Progenitor cell of endocrine pancreas (in vitro differentiated cells): ENCODE results near the gene GPR150. TPM values are rescaled to one million over a fixed set of nuclear protein-coding genes. Genes with fewer than 3 reads are reported as not detected.

Experiments used
- DNase-seq: peaks from one replicate; pipeline ENCODE4 v3.0.0; 2021; ENCODE audit warnings: low spot score; ENCODE audit not compliant: unreplicated experiment
- H3K27ac Mint-ChIP-seq: 2 replicates; pipeline ENCODE4 v1.8.0; 2021; ENCODE audit warnings: mild to moderate bottlenecking, moderate library complexity, mixed read lengths
- H3K27me3 Mint-ChIP-seq: 2 replicates; pipeline ENCODE4 v1.8.0; 2021; ENCODE audit warnings: mixed read lengths
- H3K36me3 Mint-ChIP-seq: 2 replicates; pipeline ENCODE4 v1.8.0; 2022; ENCODE audit warnings: mixed read lengths; ENCODE audit not compliant: insufficient read depth
- H3K4me1 Mint-ChIP-seq: 2 replicates; pipeline ENCODE4 v1.8.0; 2021; ENCODE audit warnings: low read depth, mixed read lengths
- H3K4me3 Mint-ChIP-seq: 2 replicates; pipeline ENCODE4 v1.8.0; 2021; ENCODE audit warnings: low read depth, mild to moderate bottlenecking, moderate library complexity, mixed read lengths
- H3K9me3 Mint-ChIP-seq: 2 replicates; pipeline ENCODE4 v1.8.0; 2021; ENCODE audit warnings: low read depth, mixed read lengths
- CTCF ChIP-seq: fragments of 200-600 bp; sonication (generic); IDR thresholded peaks from one replicate; pipeline ENCODE4 v1.5.0; 2021; ENCODE audit warnings: antibody characterized with exemption, mild to moderate bottlenecking; ENCODE audit not compliant: unreplicated experiment
- total RNA-seq: library from RNA; stranded (reverse); gene quantifications from 2 replicates; pipeline ENCODE4 v1.2.1, GENCODE V29; 2021

Gene GPR150
- total RNA-seq, 1 donor from 2014 or later: not detected

DNA sequence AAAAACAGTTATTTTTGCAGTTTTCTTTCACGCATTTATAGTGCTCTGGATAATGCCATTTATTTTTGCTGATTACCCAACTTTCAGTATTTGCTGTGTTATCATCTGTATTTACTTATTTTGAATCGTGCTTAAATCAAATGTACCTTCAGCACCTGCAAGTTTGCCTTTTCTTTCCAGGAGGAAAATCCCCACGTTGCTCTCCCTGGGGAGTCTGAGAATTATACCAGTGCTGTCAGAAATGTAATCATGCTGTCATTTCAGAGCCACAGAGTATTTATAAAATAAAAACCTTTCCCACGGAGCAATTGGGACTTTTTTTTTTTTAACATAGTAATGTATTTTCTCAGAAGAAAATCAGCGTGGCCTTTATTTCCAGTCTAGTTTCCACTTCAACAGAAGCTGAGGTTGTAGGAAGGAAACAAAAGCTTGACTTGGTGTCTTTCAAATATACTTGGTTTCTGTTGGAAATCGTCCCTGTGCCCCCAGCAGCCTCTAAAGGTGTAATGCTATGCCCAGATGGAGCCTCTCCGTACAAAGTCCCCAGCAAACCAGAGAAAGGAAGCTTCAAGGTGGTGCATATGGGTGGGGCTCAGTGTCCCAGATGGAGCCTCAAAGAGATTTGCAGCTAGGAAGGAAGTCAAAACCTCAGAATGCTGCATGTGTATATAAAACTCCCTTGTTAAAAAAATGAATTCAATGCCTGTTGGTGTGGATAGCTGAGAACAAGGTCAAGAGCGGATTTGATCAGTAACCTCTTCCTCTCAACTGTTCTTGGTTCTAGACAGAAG is 2.1 kb downstream of the GPR150 start:
- no peak for DNase-seq
- Mint-ChIP-seq H3K36me3 (no peaks in the 10 kb centered on the region), H3K4me3 (peak overlapping the region; percentile 68), H3K9me3 (no peaks in the 10 kb centered on the region), H3K27me3 (peaks cover 66% of the 10 kb centered on the region), H3K4me1 (peaks cover 6% of the 10 kb centered on the region), H3K27ac (no peak overlapping the region)
- no peak for TF ChIP-seq CTCF

DNA sequence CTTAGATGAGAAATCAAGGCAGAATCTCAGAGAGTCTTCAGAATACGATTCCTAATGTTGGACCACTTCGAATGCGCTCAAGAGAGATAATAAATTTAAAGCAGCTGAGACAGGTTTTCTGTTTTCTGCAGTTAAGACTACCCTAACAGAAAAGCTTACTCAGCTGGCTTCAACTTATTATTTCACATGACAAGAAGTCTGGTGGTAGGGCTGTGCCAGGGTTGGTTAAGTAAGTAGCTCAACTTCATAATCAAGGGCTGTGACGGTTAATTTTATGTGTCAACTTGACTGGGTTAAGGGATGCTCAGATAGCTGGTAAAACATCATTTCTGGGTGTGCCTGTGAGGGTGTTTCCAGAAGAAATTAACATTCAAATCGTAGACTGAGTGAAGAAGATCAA is 3.8 kb downstream of the GPR150 start:
- Mint-ChIP-seq H3K4me1 (peaks cover 6% of the 10 kb centered on the region), H3K27me3 (peaks cover 55% of the 10 kb centered on the region), H3K36me3 (no peaks in the 10 kb centered on the region), H3K9me3 (no peaks in the 10 kb centered on the region), H3K4me3 (no peak overlapping the region), H3K27ac (no peak overlapping the region)
- TF ChIP-seq CTCF: no peak
- DNase-seq: no peak

DNA sequence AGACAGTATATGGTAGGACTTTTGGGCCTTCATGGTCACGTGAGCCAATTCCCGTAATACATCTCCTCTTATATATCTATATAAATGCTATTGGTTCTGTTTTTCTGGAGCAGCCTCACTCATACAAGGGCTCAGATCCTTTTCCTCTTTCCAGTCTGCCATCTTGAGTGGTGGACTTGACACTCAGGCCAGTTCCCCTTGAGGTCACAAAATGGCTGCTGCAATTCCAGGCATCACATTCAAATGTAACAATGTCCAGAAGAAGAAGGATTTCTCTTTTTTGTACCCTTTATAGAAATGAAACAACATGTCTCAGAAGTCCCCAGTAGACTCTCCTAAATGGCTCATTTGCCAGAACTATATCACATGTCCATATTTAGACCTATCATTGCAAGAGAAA is 4.5 kb downstream of the GPR150 start:
- H3K4me1 Mint-ChIP-seq: peaks cover 6% of the 10 kb centered on the region
- H3K27ac Mint-ChIP-seq: no peak overlapping the region

GRCh38 chr5:95626701-95627100 is 6.8 kb downstream of the GPR150 start:
- no peak for DNase-seq
- Mint-ChIP-seq H3K9me3 (no peaks in the 10 kb centered on the region), H3K4me1 (peaks cover 3% of the 10 kb centered on the region), H3K27ac (no peak overlapping the region), H3K4me3 (no peak overlapping the region), H3K36me3 (no peaks in the 10 kb centered on the region), H3K27me3 (peaks cover 36% of the 10 kb centered on the region)
- TF ChIP-seq CTCF: no peak

More for the DNA sequence above, 4.5 kb downstream of the GPR150 start:
- Mint-ChIP-seq H3K36me3 (no peaks in the 10 kb centered on the region), H3K9me3 (no peaks in the 10 kb centered on the region), H3K27me3 (peaks cover 48% of the 10 kb centered on the region), H3K4me3 (no peak overlapping the region)
- DNase-seq: no peak
- TF ChIP-seq CTCF: no peak

DNA sequence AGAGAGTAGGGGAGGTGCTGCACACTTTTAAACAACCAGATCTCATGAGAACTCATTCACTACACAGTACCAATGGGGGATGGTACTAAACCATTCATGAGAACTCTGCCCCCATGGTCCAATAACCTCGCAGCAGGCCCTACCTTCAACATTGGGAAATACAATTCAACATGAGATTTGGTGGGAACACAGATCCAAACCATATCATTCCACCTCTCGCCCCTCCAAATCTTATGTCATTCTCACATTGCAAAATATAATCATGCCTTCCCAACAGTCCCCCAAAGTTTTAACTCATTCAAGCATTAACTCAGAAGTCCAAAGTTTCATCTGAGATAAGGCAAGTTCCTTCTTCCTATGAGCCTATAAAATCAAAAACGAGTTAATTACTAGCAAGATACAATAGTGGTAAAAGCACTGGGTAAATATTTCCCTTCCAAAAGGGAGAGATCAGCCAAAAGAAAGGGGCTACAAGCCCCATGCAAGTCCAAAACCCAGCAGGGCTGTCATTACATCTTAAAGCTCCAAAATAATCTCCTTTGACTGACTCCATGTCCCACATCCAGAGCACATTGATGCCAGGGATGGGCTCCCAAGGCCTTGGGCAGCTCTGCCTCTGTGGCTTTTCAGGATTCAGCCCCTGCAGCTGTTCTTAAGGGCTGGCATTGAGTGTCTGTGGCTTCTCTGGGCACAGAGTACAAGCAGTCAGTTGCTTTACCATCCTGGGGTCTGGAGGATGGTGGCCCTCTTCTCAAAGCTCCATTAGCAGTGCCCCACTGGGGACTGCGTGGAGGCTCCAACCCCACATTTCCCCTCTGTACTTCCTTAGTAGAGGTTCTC is 8.3 kb downstream of the GPR150 start:
- no peak for DNase-seq
- no peaks in the 10 kb centered on the region for H3K9me3 Mint-ChIP-seq
- H3K27me3 Mint-ChIP-seq: peaks cover 21% of the 10 kb centered on the region
- TF ChIP-seq CTCF: no peak
- no peak overlapping the region for H3K4me3 Mint-ChIP-seq
- no peaks in the 10 kb centered on the region for H3K36me3 Mint-ChIP-seq
- peaks cover 3% of the 10 kb centered on the region for H3K4me1 Mint-ChIP-seq
- H3K27ac Mint-ChIP-seq: no peak overlapping the region
